LNCaP clone FGC (cell line): ENCODE results near the gene KCNQ1.

ENCODE experiments used
- DNase-seq: peaks from one replicate; pipeline ENCODE4 v3.0.0-alpha.2; 2011; ENCODE audit warnings: low read depth
- H3K4me3 ChIP-seq: 2 replicates; pipeline ENCODE4 v1.5.1; 2011; ENCODE audit warnings: mild to moderate bottlenecking, low read depth, low read length, control low read depth
- CTCF ChIP-seq: IDR thresholded peaks from 2 replicates; pipeline ENCODE4 v1.5.1; 2012; ENCODE audit warnings: mild to moderate bottlenecking; ENCODE audit not compliant: control insufficient read depth, insufficient read depth; ENCODE audit errors: extremely low read depth

Gene KCNQ1

GRCh38 chr11:2833716-2834502 lies 389.1 kb downstream of the KCNQ1 start:
- TF ChIP-seq CTCF, result no peak
- no peak for DNase-seq
- H3K4me3 ChIP-seq, result no peak overlapping the region

DNA sequence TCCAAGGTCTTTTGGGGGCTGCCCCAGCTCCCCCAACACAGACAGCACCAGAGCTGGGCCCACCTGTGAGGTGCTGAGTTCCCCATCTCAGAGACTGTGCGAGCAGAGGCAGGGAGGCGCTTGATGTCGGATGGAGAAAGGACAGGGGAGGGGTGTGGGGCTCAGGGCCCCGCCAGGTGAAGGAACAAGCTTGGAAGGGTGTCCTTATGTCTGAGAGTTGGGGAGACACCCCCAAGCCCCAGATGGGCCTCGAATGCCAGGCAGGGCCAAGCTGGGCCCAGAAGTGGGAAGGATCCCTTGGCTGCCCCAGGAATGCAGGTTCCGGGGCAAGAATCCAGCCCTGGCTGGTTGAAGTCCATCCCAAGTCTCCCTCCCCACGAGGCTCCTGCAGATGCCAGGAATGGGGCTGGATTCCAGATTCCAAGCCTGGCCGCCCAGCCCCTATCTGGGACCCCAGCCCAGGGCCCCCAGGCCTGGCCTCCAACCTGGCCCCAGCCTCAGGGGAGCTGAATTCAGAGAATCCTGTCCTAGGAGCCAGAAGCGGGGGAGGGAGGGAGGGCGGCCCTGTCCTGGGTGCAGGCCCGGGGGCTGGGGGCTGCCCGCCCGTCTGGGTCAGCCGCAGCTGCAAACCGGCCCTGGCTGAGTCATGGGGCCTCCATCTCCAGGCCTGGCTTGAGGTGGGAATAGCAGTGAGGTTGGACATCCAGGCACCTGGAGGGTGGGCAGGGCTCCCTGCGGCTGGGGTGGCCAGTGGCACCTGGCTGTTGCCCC lies 389.9 kb downstream of the KCNQ1 start:
- no peak for TF ChIP-seq CTCF
- no peak overlapping the region for H3K4me3 ChIP-seq

DNA sequence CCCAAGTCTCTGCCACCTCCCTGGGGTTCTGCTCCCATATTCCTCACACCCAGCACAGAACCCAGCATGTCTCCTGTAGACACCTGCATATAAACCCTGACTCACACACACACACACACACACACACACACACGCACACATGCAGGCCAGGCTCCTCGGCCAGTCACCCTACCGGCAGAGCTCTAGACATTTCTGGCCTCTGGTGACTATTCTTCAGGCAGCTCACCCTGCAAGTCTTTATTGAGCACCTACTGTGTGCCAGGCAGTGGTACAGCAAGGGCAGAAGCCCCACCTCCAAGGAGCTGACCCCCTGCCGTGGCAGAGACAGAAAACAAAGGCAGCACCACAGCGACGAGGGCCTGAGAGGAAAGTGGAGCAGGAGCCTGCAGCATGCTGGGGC lies 390.5 kb downstream of the KCNQ1 start:
- TF ChIP-seq CTCF, result no peak
- no peak for DNase-seq
- no peak overlapping the region for H3K4me3 ChIP-seq

More for the DNA sequence above, 389.9 kb downstream of the KCNQ1 start:
- DNase-seq, result no peak

DNA sequence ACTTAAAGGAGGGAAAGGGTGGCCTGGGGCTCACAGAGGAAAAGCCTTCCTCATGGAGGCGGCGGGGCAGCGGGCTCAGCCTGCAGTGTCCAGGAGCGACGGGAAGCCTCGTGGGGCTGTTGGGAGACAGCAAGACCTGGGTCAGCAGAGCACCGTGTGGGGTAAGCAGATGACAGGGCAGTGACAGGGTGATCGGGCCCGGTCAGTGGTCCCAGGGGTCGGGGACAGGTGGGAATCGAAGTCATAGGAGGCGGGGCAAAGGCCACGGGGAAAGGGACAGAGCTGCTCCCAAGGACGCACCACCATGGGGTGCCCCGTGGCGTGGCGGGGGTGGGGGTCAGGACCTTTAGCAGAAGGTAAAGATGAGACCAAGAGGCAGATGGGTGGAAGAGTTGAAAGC lies 390.9 kb downstream of the KCNQ1 start:
- no peak for DNase-seq
- no peak overlapping the region for H3K4me3 ChIP-seq
- TF ChIP-seq CTCF, result no peak

DNA sequence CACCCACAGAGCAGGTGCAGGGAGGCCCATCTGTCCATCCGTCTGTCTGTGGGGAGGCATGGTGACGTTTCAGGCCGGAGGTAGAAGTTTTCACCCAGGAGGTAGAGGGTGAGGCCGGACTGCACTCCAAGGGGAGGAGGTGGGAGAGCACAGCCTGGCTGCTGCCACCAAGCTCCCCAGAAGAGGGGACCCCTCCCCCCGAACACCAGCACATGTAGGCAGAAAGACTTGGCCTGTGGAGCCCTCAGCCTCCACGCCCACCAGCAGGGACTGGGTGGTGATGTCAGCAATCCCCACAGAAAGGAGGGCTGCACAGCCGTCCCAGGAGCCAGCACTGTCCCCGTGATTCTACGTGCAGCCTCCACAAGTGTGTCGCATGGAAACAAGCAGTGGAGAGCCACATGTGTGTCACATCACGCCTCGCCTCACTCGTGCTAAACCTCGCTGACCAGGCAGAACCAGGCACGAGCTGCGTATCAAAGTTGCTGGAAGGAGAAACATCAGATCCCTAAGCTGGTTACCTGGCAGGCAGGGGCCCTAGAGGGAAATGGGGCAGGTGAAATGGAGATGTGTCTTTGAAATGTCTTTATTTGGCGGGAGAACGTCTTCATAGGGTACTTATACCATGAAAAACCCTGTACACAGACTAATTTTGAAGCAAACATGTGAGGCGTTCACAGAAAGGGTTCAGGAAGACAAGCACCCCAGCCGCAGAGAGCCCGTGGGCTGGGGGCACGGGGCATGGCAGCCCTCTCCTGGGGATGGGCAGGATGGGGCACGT lies 391.7 kb downstream of the KCNQ1 start:
- no peak for TF ChIP-seq CTCF
- H3K4me3 ChIP-seq, result no peak overlapping the region
- no peak for DNase-seq

- TF ChIP-seq CTCF, result 0 out of 2 replicates have a peak, but pooled peaks have one; percentile 9
- H3K4me3 ChIP-seq, result no peak overlapping the region
- peak; percentile 15 for DNase-seq
These were observed 392.3 kb downstream of the KCNQ1 start for GRCh38 chr11:2837096-2837601.
